ENCODE measurements around the gene TNNT2. TPM values are rescaled to one million over a fixed set of nuclear protein-coding genes. Genes with fewer than 3 reads are reported as not detected.

TNNT2 gene
- total RNA-seq, 1 experiment from 2014 or later, result not detected

DNA sequence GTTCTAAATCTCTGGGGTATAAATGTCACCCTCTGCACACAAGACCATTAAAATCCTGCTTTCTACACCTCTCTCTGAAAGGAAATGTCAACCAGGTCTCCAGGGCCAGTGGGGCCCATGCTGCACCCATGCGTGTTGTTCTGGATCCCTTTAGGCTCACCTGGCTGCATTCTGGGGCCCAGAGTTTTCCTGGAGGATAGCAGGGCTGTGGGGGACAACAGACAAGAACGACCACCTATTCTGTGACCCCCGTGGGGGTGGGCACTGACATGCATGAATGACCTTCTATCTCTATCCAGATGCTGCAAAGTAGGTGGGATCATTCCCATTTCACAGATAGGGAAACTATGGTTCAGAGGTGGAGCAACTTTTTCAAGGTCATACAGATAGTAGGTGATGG, 41.6 kb downstream of the TNNT2 start:
- DNase-seq (ENCODE audit: low read depth), result no peak

GRCh38 chr1:201335174-201335870, 42.2 kb downstream of the TNNT2 start:
- no peak for DNase-seq (ENCODE audit: low read depth)

DNA sequence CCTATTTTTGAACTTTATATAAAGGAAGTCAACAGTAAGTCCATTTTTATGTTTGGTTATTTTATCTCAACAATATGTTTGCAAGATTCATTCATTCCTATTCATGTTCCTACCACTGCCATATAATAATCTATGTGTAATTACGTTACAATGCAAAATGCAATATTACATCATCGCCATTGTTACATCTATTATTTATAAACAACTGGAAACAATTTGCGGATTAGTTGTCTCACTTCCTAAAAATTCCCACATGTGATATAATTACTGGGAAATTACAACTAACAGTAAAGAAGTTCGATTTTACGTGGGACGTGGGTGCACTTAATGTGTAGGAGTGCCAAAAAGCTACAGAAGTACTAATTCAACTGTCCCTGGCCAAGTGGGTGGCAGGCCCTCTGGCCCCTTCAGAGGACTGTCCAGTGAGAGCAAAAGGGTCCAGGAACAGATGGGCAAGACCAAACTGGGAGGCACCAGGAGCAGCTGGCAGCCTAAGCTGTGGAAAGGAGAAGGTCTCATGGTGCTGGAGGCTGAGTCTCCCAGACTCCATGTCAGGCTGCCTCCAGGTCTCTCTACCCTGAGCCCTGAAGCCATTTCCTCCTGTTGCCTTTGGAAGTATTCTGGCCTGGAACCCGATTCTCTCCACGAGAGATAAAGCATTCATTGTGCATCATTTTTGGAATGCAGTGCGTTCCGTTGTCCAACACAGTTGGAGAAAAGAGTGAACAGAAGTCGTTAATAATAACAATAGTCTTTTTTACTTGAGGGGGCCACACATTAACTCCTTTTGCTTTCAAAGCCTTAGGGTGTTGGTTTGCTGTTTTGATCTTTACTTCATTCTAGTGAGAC, 42.9 kb downstream of the TNNT2 start:
- DNase-seq (ENCODE audit: low read depth), result no peak

DNA sequence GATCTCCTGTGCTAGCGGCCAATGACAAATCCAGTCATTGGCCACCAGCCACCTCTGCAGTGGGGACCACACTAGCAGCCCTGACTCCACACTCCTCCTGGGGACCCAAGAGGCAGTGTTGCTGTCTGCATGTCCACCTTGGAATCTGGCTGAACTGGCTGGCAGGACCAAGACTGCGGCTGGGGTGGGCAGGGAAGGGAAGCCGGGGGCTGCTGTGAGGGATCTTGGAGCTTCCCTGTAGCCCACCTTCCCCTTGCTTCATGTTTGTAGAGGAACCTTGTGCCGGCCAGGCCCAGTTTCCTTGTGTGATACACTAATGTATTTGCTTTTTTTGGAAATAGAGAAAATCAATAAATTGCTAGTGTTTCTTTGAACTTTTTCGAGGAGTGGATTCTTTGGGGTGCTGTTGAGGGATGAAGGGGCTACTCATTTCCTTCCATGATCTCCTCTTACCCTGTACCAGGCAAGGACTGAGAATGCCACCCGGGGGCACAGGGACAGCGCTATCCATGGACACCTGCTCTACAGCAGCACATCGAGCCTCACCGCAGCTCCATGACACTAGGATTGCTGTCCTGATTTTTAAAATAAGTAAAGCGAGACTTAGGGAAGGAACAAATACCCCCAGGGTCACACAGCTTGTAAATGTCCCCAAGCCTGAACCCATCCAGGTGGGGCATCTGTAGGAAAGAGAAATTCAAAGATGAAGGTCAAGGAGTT, 44.7 kb downstream of the TNNT2 start:
- DNase-seq (ENCODE audit: low read depth), result no peak

- no peak for DNase-seq (ENCODE audit: low read depth)
These were observed 45.5 kb downstream of the TNNT2 start for GRCh38 chr1:201332021-201332420.

DNA sequence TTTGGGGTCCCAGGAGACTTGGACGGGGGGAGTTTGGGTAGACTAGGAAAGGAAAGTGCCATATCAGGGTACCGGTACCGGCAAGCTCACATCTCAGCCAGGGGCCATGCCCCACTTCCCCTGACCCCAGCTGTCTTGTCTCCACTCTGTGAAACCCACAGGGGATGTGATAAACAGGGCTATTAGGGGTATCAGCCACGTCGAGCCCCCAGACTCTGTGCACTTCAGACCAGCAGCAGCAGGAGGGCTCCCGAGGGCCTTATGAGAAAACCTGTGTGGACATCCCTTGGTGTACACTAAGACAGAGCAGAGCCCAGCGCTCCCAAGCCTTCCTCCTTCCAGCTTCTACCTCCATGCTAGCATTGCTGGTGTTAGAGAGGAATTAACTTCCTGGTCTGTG, 46.3 kb downstream of the TNNT2 start:
- no peak for DNase-seq (ENCODE audit: low read depth)

DNA sequence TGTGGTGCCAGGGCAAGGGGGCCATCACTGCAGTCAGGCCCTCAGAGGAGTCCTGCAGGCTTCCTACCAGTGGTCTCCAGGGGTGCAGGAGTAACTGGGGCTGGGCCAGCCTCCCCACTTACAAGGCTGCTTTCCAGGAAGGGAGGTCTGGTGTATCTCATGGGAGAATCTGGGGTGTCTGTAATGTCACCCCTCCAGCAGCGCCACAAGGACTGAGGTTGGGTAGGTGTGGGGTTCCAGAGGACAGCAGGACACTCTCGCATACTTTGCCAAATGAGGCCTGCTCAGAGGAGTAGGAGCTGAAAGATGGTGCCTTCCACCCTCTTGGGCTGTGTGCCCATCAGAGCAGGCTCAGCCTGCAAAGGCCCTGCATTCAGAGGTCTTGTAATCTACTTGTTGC, 46.9 kb downstream of the TNNT2 start:
- no peak for DNase-seq (ENCODE audit: low read depth)

GRCh38 chr1:201329801-201330200, 47.7 kb downstream of the TNNT2 start:
- DNase-seq (ENCODE audit: low read depth), result no peak

DNA sequence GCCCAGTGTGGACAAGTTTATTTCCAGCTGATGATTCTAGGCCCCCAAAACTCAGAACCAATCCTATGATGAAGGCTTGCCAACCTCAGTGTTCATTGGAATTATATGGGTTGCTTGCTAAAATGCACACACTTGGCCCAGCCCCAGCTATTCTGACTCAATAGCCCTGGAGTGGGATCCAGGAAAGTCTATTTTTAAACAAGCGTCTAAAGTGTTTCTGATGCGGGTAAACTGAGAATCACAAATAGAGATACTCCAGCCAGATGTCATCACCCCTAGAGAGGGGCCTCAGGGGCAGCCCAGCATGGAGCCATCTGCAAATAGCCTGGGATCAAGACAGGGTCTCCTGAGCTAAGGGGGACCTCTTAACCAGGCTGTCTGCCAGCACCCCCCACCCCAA, 48.2 kb downstream of the TNNT2 start:
- DNase-seq (ENCODE audit: low read depth), result no peak

DNA sequence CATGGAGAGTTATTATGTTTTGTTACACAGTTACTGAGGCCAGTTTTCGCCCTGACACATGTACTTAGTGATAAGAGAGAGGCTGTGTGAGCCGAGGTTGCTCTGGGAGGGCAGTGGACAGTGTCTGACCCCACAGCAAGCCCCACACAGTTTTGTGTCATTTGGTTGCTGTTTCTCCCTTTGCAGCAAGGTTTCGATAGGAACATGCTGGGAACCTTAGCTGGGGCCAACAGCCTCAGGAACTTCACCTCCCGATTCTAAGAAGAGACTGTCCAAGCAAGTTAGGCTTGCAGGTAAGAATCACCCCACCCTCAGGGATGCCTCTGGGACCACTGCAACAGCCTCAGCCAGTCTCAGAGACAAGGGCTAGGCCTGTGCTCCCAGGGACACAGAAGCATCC, 48.9 kb downstream of the TNNT2 start:
- DNase-seq (ENCODE audit: low read depth), result no peak

- no peak for DNase-seq (ENCODE audit: low read depth)
These were observed 49.7 kb downstream of the TNNT2 start for GRCh38 chr1:201327687-201328240.

GRCh38 chr1:201326710-201327109, 50.8 kb downstream of the TNNT2 start:
- no peak for DNase-seq (ENCODE audit: low read depth)

DNA sequence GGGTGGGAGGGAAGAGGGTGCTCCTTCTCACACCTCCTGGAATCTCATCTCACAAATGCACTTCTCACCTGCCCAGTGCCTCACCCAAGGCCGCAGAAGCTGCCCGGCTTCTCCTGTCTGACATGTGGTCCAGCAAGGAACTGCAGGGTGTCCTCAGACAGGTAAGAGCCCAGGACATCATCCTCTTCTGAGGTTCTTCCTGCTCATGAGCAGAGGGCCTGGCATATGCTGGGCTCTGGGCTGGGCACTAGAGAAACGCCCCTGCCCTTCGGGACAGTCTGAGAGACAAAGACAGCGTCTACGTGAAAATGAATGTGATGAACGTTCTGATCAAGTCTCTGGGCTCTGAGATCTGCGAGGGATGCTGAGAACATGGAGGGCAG, 51.8 kb downstream of the TNNT2 start:
- DNase-seq (ENCODE audit: low read depth), result no peak

- no peak for DNase-seq (ENCODE audit: low read depth)
These were observed 52.4 kb downstream of the TNNT2 start for GRCh38 chr1:201324821-201325677.

DNA sequence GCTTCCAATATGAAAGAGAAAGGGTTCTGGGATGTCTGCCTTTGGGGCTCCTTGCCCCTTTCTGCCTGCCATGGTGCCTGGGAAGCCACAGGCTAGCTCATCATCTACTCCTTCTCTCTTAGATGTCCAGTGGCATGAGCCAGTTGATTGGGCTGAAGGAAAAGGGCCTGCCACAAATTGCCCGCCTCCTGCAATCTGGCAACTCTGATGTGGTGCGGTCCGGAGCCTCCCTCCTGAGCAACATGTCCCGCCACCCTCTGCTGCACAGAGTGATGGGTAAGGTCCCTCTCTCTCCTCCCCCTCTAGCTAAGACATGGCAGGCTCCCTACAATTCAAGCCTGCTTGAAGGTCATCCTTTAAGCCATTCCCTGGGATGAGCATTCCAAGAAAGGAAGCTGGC, 53.2 kb downstream of the TNNT2 start:
- DNase-seq (ENCODE audit: low read depth), result no peak

- DNase-seq (ENCODE audit: low read depth), result no peak
These were observed 54.6 kb downstream of the TNNT2 start for GRCh38 chr1:201322653-201323510.

GRCh38 chr1:201321826-201322390, 55.6 kb downstream of the TNNT2 start:
- DNase-seq (ENCODE audit: low read depth), result no peak

DNA sequence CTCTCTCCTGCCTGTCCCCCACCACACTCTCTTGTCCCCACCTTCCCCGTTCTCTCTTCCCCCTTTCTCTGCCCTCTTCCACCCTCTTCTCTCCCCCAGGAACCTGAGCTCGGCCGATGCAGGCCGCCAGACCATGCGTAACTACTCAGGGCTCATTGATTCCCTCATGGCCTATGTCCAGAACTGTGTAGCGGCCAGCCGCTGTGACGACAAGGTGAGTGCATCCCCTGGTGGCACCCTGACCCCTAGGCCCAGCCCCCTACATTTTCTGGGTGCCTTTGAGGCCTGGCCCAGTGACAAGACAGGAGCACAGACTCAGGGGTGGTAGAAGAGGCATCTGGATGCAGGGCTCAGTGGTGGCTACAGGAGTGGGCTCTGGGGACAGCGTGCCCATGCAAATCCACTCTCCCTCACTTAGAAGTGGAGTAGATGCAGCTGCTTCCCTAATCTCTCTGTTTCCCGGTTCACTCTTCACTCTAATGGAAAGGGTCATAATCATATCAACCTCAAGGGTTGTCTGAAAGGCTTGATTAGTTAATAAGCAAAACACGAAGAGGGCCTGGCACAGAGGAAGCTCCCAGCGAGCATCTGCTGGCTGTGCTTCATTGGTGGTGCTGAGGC, 57.2 kb downstream of the TNNT2 start:
- no peak for DNase-seq (ENCODE audit: low read depth)

- DNase-seq (ENCODE audit: low read depth), result no peak
These were observed 57.8 kb downstream of the TNNT2 start for GRCh38 chr1:201319631-201320030.

All from HT1080 (cell line).